Activated naive CD8-positive, alpha-beta T cell (primary cell): ENCODE results near the gene TAF1C.

ENCODE experiments used
- H3K27ac Mint-ChIP-seq: one replicate; pipeline ENCODE4 v1.8.0; 2021; ENCODE audit warnings: mixed read lengths
- H3K27me3 Mint-ChIP-seq: one replicate; pipeline ENCODE4 v1.8.0; 2021; ENCODE audit warnings: mixed read lengths
- H3K36me3 Mint-ChIP-seq: one replicate; pipeline ENCODE4 v1.8.0; 2021; ENCODE audit warnings: mixed read lengths
- H3K4me1 Mint-ChIP-seq: one replicate; pipeline ENCODE4 v1.8.0; 2021; ENCODE audit warnings: low read depth, mixed read lengths
- H3K4me3 Mint-ChIP-seq: one replicate; pipeline ENCODE4 v1.8.0; 2021; ENCODE audit warnings: mild to moderate bottlenecking, mixed read lengths
- H3K9me3 Mint-ChIP-seq: one replicate; pipeline ENCODE4 v1.8.0; 2021; ENCODE audit warnings: low read depth, mixed read lengths

The TAF1C gene

GRCh38 chr16:84165746-84166145, 21.1 kb downstream of the TAF1C start:
- peaks cover 11% of the 10 kb centered on the region for H3K27me3 Mint-ChIP-seq

GRCh38 chr16:84161801-84162200, 25.1 kb downstream of the TAF1C start:
- no peak overlapping the region for H3K27ac Mint-ChIP-seq
- peaks cover 15% of the 10 kb centered on the region for H3K27me3 Mint-ChIP-seq
- no peaks in the 10 kb centered on the region for H3K9me3 Mint-ChIP-seq
- H3K4me1 Mint-ChIP-seq: no peaks in the 10 kb centered on the region
- no peak overlapping the region for H3K4me3 Mint-ChIP-seq
- H3K36me3 Mint-ChIP-seq: no peaks in the 10 kb centered on the region

More at GRCh38 chr16:84165746-84166145, 21.1 kb downstream of the TAF1C start:
- Mint-ChIP-seq H3K9me3 (no peaks in the 10 kb centered on the region), H3K4me1 (no peaks in the 10 kb centered on the region), H3K27ac (no peak overlapping the region), H3K4me3 (no peak overlapping the region), H3K36me3 (no peaks in the 10 kb centered on the region)

GRCh38 chr16:84161037-84161436, 25.8 kb downstream of the TAF1C start:
- no peaks in the 10 kb centered on the region for H3K36me3 Mint-ChIP-seq
- no peak overlapping the region for H3K4me3 Mint-ChIP-seq
- no peaks in the 10 kb centered on the region for H3K4me1 Mint-ChIP-seq
- no peak overlapping the region for H3K27ac Mint-ChIP-seq
- no peaks in the 10 kb centered on the region for H3K9me3 Mint-ChIP-seq
- peaks cover 18% of the 10 kb centered on the region for H3K27me3 Mint-ChIP-seq

- H3K27ac Mint-ChIP-seq: no peak overlapping the region
- H3K4me1 Mint-ChIP-seq: no peaks in the 10 kb centered on the region
- H3K27me3 Mint-ChIP-seq: peaks cover 15% of the 10 kb centered on the region
- no peak overlapping the region for H3K4me3 Mint-ChIP-seq
- no peaks in the 10 kb centered on the region for H3K36me3 Mint-ChIP-seq
- H3K9me3 Mint-ChIP-seq: no peaks in the 10 kb centered on the region
Measured at GRCh38 chr16:84159800-84160199, 27.1 kb downstream of the TAF1C start.

GRCh38 chr16:84159007-84159406, 27.9 kb downstream of the TAF1C start:
- Mint-ChIP-seq H3K4me3 (no peak overlapping the region), H3K27me3 (peaks cover 15% of the 10 kb centered on the region), H3K36me3 (no peaks in the 10 kb centered on the region), H3K27ac (no peak overlapping the region), H3K9me3 (no peaks in the 10 kb centered on the region), H3K4me1 (no peaks in the 10 kb centered on the region)

- Mint-ChIP-seq H3K27me3 (peaks cover 10% of the 10 kb centered on the region), H3K4me3 (no peak overlapping the region), H3K4me1 (no peaks in the 10 kb centered on the region), H3K9me3 (no peaks in the 10 kb centered on the region), H3K36me3 (no peaks in the 10 kb centered on the region), H3K27ac (no peak overlapping the region)
Measured at GRCh38 chr16:84156342-84156784, 30.5 kb downstream of the TAF1C start.

- H3K4me3 Mint-ChIP-seq: no peak overlapping the region
- H3K9me3 Mint-ChIP-seq: no peaks in the 10 kb centered on the region
- no peaks in the 10 kb centered on the region for H3K36me3 Mint-ChIP-seq
- H3K27me3 Mint-ChIP-seq: peaks cover 10% of the 10 kb centered on the region
- no peaks in the 10 kb centered on the region for H3K4me1 Mint-ChIP-seq
- H3K27ac Mint-ChIP-seq: no peak overlapping the region
Measured at GRCh38 chr16:84155771-84156170, 31.1 kb downstream of the TAF1C start.

GRCh38 chr16:84155226-84155625, 31.6 kb downstream of the TAF1C start:
- H3K27me3 Mint-ChIP-seq: peaks cover 10% of the 10 kb centered on the region
- no peak overlapping the region for H3K27ac Mint-ChIP-seq
- no peak overlapping the region for H3K4me3 Mint-ChIP-seq
- H3K4me1 Mint-ChIP-seq: no peaks in the 10 kb centered on the region
- no peaks in the 10 kb centered on the region for H3K36me3 Mint-ChIP-seq
- H3K9me3 Mint-ChIP-seq: no peaks in the 10 kb centered on the region

- Mint-ChIP-seq H3K4me3 (no peak overlapping the region), H3K4me1 (no peaks in the 10 kb centered on the region), H3K9me3 (no peaks in the 10 kb centered on the region), H3K36me3 (no peaks in the 10 kb centered on the region), H3K27me3 (peaks cover 6% of the 10 kb centered on the region), H3K27ac (no peak overlapping the region)
Measured at GRCh38 chr16:84153660-84154214, 33.1 kb downstream of the TAF1C start.

- Mint-ChIP-seq H3K9me3 (no peaks in the 10 kb centered on the region), H3K27me3 (no peaks in the 10 kb centered on the region), H3K4me1 (no peaks in the 10 kb centered on the region), H3K4me3 (no peak overlapping the region), H3K27ac (no peak overlapping the region), H3K36me3 (no peaks in the 10 kb centered on the region)
Measured at GRCh38 chr16:84150926-84151325, 35.9 kb downstream of the TAF1C start.

GRCh38 chr16:84144859-84145639, 41.8 kb downstream of the TAF1C start, which contains the start of the genes DNAAF1 and HSDL1:
Gene DNAAF1, plus strand, starts transcription at chr16:84145308. Its CDS starts 133 bp downstream, at chr16:84145441.
Gene HSDL1, minus strand, starts transcription at chr16:84145177. Its CDS starts 13,856 bp downstream, at chr16:84131321.
- Mint-ChIP-seq H3K36me3 (no peaks in the 10 kb centered on the region), H3K4me3 (peak within 1 kb of the TSS; percentile 95), H3K27me3 (no peaks in the 10 kb centered on the region), H3K9me3 (no peaks in the 10 kb centered on the region), H3K4me1 (peaks cover 18% of the 10 kb centered on the region), H3K27ac (peak within 1 kb of the TSS; percentile 87)

- Mint-ChIP-seq H3K27me3 (no peaks in the 10 kb centered on the region), H3K36me3 (no peaks in the 10 kb centered on the region), H3K4me3 (peak overlapping the region; percentile 95), H3K9me3 (no peaks in the 10 kb centered on the region), H3K4me1 (peaks cover 22% of the 10 kb centered on the region), H3K27ac (peak overlapping the region; percentile 87)
Measured at GRCh38 chr16:84144209-84144858, 42.5 kb downstream of the TAF1C start.

- no peaks in the 10 kb centered on the region for H3K9me3 Mint-ChIP-seq
- H3K4me3 Mint-ChIP-seq: peak overlapping the region; percentile 95
- no peaks in the 10 kb centered on the region for H3K27me3 Mint-ChIP-seq
- H3K36me3 Mint-ChIP-seq: peaks cover 4% of the 10 kb centered on the region
- peaks cover 28% of the 10 kb centered on the region for H3K4me1 Mint-ChIP-seq
- peak overlapping the region; percentile 87 for H3K27ac Mint-ChIP-seq
Measured at GRCh38 chr16:84143784-84144199, 43.1 kb downstream of the TAF1C start.

GRCh38 chr16:84143081-84143480, 43.8 kb downstream of the TAF1C start:
- Mint-ChIP-seq H3K36me3 (peaks cover 4% of the 10 kb centered on the region), H3K9me3 (no peaks in the 10 kb centered on the region), H3K27ac (no peak overlapping the region), H3K27me3 (no peaks in the 10 kb centered on the region), H3K4me3 (peak overlapping the region; percentile 79), H3K4me1 (peaks cover 34% of the 10 kb centered on the region)

- Mint-ChIP-seq H3K36me3 (peaks cover 4% of the 10 kb centered on the region), H3K4me3 (no peak overlapping the region), H3K27me3 (no peaks in the 10 kb centered on the region), H3K9me3 (no peaks in the 10 kb centered on the region), H3K4me1 (peaks cover 42% of the 10 kb centered on the region), H3K27ac (no peak overlapping the region)
Measured at GRCh38 chr16:84141143-84141670, 45.6 kb downstream of the TAF1C start.
